SK-N-SH (cell line): Measurements from ENCODE around the gene CHRND.

Experiments used
- EZH2phosphoT487 ChIP-seq: fragments of 200-600 bp; sonication (generic); IDR thresholded peaks from 2 replicates; pipeline ENCODE4 v1.6.1; 2017; ENCODE audit warnings: low read depth, mixed run types, mild to moderate bottlenecking, antibody characterized with exemption, moderate library complexity, borderline replicate concordance
- GABPA ChIP-seq: IDR thresholded peaks from 2 replicates; pipeline ENCODE4 v1.4.0; 2012; ENCODE audit warnings: low read depth, mild to moderate bottlenecking
- RAD21 ChIP-seq: IDR thresholded peaks from 2 replicates; pipeline ENCODE4 v1.6.1; 2012; ENCODE audit warnings: mild to moderate bottlenecking, low read length
- SMC3 ChIP-seq: IDR thresholded peaks from 2 replicates; pipeline ENCODE4 v1.6.1; 2012; ENCODE audit warnings: low read depth, low read length, improper control_type of control experiment
- TAF1 ChIP-seq: IDR thresholded peaks from 2 replicates; pipeline ENCODE4 v1.6.1; 2012; ENCODE audit warnings: low read depth, mild to moderate bottlenecking, low read length, moderate library complexity, borderline replicate concordance
- TCF12 ChIP-seq: IDR thresholded peaks from 2 replicates; pipeline ENCODE4 v1.4.0; 2012
- TEAD4 ChIP-seq: IDR thresholded peaks from 2 replicates; pipeline ENCODE4 v1.4.0; 2012; ENCODE audit warnings: mild to moderate bottlenecking, borderline replicate concordance; ENCODE audit not compliant: insufficient read depth
- TF ChIP-seq, protein P1 (sequence below): fragments of 200-600 bp; sonication (generic); IDR thresholded peaks from 2 replicates; pipeline ENCODE4 v1.6.1; 2017; ENCODE audit warnings: antibody characterized with exemption, mild to moderate bottlenecking, moderate library complexity
- TF ChIP-seq, protein P2 (sequence below): fragments of 150-350 bp; IDR thresholded peaks from 2 replicates; pipeline ENCODE4 v1.6.1; 2017; ENCODE audit warnings: antibody characterized with exemption, low read length, low read depth, borderline replicate concordance
- TF ChIP-seq, protein P3 (sequence below): IDR thresholded peaks from 2 replicates; pipeline ENCODE4 v1.4.0; 2012; ENCODE audit warnings: low read depth, borderline replicate concordance

DNA sequence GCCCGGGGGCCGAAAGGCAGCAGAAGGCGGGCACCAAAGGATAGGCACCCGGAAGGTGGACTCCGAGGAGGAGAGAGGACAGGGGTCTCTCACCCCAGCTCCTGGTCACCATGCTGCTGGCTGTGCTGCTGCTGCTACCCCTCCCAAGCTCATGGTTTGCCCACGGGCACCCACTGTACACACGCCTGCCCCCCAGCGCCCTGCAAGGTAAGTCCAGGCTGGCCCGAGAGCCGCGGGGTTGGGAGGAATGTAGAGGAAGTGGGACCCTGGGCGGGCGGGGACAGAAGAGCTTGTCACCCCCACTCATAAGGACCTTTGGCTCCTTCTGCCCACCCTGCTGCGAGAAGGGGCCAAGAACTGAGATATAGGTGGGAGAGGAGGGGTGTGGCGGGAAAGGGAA, 5.5 kb upstream of the CHRND start:
- TF ChIP-seq, protein P1, sequence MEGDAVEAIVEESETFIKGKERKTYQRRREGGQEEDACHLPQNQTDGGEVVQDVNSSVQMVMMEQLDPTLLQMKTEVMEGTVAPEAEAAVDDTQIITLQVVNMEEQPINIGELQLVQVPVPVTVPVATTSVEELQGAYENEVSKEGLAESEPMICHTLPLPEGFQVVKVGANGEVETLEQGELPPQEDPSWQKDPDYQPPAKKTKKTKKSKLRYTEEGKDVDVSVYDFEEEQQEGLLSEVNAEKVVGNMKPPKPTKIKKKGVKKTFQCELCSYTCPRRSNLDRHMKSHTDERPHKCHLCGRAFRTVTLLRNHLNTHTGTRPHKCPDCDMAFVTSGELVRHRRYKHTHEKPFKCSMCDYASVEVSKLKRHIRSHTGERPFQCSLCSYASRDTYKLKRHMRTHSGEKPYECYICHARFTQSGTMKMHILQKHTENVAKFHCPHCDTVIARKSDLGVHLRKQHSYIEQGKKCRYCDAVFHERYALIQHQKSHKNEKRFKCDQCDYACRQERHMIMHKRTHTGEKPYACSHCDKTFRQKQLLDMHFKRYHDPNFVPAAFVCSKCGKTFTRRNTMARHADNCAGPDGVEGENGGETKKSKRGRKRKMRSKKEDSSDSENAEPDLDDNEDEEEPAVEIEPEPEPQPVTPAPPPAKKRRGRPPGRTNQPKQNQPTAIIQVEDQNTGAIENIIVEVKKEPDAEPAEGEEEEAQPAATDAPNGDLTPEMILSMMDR: no peak
- TF ChIP-seq EZH2phosphoT487 (no peak), TAF1 (no peak), RAD21 (no peak), TEAD4 (no peak), GABPA (no peak), TCF12 (no peak), SMC3 (no peak)
- TF ChIP-seq, protein P2, sequence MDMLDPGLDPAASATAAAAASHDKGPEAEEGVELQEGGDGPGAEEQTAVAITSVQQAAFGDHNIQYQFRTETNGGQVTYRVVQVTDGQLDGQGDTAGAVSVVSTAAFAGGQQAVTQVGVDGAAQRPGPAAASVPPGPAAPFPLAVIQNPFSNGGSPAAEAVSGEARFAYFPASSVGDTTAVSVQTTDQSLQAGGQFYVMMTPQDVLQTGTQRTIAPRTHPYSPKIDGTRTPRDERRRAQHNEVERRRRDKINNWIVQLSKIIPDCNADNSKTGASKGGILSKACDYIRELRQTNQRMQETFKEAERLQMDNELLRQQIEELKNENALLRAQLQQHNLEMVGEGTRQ: no peak
- TF ChIP-seq, protein P3, sequence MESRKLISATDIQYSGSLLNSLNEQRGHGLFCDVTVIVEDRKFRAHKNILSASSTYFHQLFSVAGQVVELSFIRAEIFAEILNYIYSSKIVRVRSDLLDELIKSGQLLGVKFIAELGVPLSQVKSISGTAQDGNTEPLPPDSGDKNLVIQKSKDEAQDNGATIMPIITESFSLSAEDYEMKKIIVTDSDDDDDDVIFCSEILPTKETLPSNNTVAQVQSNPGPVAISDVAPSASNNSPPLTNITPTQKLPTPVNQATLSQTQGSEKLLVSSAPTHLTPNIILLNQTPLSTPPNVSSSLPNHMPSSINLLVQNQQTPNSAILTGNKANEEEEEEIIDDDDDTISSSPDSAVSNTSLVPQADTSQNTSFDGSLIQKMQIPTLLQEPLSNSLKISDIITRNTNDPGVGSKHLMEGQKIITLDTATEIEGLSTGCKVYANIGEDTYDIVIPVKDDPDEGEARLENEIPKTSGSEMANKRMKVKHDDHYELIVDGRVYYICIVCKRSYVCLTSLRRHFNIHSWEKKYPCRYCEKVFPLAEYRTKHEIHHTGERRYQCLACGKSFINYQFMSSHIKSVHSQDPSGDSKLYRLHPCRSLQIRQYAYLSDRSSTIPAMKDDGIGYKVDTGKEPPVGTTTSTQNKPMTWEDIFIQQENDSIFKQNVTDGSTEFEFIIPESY: no peak
